KBM-7 (cell line): ENCODE measurements around the gene NR3C1.

ENCODE experiments used
- DNase-seq: peaks from one replicate; pipeline ENCODE4 v3.0.0-alpha.2; 2015
- in situ Hi-C: fragments of 300-500 bp; cut with MboI; formaldehyde crosslinking; loops from 2 replicates; pipeline ENCODE4 v1.14.3; 2020; ENCODE audit warnings: low sequenced_read_pairs, low pct_unique_long_range_greater_than_20kb, mixed read lengths

NR3C1 gene

GRCh38 chr5:143231416-143231815 is 172.1 kb downstream of the NR3C1 start:
- no peak for DNase-seq
- in situ Hi-C loops: no loop called here

DNA sequence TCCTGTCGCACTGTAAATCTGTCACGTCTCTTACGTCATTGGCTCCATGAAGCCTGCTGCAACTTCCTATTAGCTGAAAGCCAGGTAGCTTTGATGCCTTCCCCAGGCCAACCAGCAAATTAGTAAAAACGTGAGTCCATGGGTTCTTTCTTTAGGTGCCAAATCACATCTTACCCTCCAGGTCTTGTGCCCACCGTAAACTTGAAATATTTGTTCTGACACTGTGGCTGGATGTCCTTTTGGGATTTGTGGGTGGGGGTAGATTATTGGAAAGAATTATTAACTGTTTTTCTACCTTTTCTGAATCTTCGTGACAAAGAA is 172.8 kb downstream of the NR3C1 start:
- DNase-seq: no peak
- in situ Hi-C loops: no loop called here

DNA sequence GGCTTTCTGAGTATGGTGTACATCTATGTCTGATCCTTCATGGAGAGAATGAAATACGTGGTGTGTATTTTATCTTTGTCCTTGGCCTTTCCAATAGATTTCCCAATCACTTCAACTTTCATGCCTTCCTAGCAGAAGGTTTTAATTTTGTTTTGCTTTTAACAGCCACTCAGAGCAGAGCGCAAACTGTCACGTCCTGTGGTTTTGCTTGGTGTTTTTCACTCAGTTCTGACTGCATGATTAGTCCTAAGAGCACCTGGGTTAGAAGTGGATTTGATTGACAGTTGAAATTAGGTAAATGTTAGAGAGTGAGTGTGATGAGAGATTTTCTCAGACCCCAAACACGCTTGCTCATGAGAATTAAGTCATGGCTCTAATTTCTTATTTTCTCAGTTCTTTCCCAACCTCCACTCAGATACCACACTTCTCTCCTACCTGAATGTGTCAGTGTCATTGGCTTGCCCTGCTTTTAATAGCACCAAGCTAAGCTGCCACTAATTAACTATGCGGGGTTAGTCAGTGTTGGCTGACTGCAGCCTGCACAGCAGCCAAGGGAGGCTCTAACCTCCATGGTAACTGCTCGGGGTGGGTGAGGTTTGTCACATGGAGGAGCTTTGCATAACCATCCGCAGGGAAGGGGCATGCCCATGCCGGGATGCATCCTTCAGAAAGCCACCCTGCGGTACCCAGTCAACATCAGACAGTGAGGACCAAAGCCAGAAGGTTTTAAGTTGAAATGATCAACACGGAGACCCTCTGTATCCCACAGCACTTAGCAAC is 173.4 kb downstream of the NR3C1 start:
- in situ Hi-C loops: no loop called here
- DNase-seq: peak; percentile 39

GRCh38 chr5:143229426-143229895 is 174.0 kb downstream of the NR3C1 start:
- in situ Hi-C loops: no loop called here

DNA sequence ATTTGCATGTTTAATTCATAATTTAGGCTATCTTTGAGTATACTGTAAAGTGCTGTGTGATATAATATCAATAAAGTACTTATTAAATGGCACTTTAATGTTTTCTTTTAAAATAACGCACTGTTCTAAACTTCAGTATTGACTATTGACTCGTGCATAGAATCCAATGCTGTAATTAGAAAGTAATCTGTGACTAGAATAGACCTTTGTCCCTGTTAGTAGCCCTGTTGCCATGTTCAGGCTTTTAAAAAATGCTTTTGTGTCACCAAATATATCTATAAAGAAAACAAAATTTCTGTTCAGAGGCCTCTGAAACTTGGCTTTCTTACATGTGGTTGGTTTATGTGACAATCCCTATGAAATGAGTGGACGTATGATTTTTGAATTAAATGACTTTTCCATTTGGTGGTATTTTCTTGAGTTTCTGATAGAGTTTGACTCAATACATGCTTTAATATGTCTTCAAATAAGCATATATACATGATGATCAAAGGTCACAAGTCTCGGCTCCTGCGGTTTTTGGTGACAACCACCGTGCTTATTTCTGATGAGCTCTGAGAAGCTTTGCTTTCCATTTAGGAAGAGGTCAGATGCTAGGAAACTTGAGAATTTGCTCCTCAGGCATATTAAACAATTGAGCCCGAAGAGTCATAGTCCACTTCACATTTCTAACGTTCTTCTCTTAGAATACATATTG is 174.7 kb downstream of the NR3C1 start:
- in situ Hi-C loops: no loop called here
- DNase-seq: no peak

More at GRCh38 chr5:143229426-143229895, 174.0 kb downstream of the NR3C1 start:
- DNase-seq: no peak
